AG04450 (cell line): ENCODE data around the gene CIITA. TPM values are rescaled to one million over a fixed set of nuclear protein-coding genes. Genes with fewer than 3 reads are reported as not detected.

ENCODE experiments used
- CTCF ChIA-PET: fragments of 300-600, 350-600 bp; formaldehyde crosslinking; extraction: SDS; loops from one replicate; lab custom pipeline; 2022; ENCODE audit warnings: antibody characterized with exemption, inconsistent platforms; lab: Charles Lee
- POLR2A ChIA-PET: fragments of 350-600 bp; formaldehyde crosslinking; extraction: SDS; loops from one replicate; lab custom pipeline; 2021; ENCODE audit warnings: antibody characterized with exemption, inconsistent platforms; lab: Yijun Ruan, JAX
- DNase-seq: peaks from one replicate; pipeline ENCODE4 v3.0.0-alpha.2; 2011; ENCODE audit warnings: low read depth, low spot score
- H3K27ac ChIP-seq: one replicate; pipeline ENCODE4 v1.5.1; 2012; ENCODE audit warnings: low read depth, low read length, control low read depth
- H3K27me3 ChIP-seq: one replicate; pipeline ENCODE4 v1.6.0; 2012; ENCODE audit warnings: low read length; ENCODE audit not compliant: control insufficient read depth, insufficient read depth
- H3K4me3 ChIP-seq: 2 replicates; pipeline ENCODE4 v1.5.1; 2011; ENCODE audit warnings: mild to moderate bottlenecking, low read depth, low read length, control low read depth
- H3K9me3 ChIP-seq: 2 replicates; pipeline ENCODE4 v1.5.1; 2012; ENCODE audit warnings: low read length; ENCODE audit not compliant: control insufficient read depth, insufficient read depth
- polyA plus RNA-seq: library from polyadenylated mRNA; depleted of rRNA; stranded (reverse); fragments of >200 nt; gene quantifications from 2 replicates; pipeline ENCODE4 v1.2.3, GENCODE V29; 2011
- TF ChIP-seq, protein P1 (sequence below): IDR thresholded peaks from 2 replicates; pipeline ENCODE4 v1.5.1; 2011; ENCODE audit warnings: low read depth, low read length, control low read depth, inconsistent platforms

Gene CIITA
- polyA plus RNA-seq, 1 experiment, result 0.04 TPM

- DNase-seq, result no peak
- Histone ChIP-seq H3K4me3 (no peak overlapping the region), H3K27me3 (peaks cover 12% of the 10 kb centered on the region), H3K9me3 (no peaks in the 10 kb centered on the region), H3K27ac (no peak overlapping the region)
- TF ChIP-seq, protein P1, sequence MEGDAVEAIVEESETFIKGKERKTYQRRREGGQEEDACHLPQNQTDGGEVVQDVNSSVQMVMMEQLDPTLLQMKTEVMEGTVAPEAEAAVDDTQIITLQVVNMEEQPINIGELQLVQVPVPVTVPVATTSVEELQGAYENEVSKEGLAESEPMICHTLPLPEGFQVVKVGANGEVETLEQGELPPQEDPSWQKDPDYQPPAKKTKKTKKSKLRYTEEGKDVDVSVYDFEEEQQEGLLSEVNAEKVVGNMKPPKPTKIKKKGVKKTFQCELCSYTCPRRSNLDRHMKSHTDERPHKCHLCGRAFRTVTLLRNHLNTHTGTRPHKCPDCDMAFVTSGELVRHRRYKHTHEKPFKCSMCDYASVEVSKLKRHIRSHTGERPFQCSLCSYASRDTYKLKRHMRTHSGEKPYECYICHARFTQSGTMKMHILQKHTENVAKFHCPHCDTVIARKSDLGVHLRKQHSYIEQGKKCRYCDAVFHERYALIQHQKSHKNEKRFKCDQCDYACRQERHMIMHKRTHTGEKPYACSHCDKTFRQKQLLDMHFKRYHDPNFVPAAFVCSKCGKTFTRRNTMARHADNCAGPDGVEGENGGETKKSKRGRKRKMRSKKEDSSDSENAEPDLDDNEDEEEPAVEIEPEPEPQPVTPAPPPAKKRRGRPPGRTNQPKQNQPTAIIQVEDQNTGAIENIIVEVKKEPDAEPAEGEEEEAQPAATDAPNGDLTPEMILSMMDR, result no peak
- POLR2A ChIA-PET, result no interaction called here
- CTCF ChIA-PET, result no interaction called here
These were observed 44.8 kb upstream of the CIITA start for GRCh38 chr16:10831894-10832886.

GRCh38 chr16:10833271-10833670, 43.7 kb upstream of the CIITA start:
- Histone ChIP-seq H3K4me3 (no peak overlapping the region), H3K9me3 (no peaks in the 10 kb centered on the region), H3K27ac (no peak overlapping the region), H3K27me3 (peaks cover 12% of the 10 kb centered on the region)
- no peak for DNase-seq
- CTCF ChIA-PET, result interaction anchor here (0.6 kb wide), 1 partner anchor 16 kb away, joined by 3 read pairs; no protein-coding TSS in a partner anchor
- TF ChIP-seq, protein P1, result no peak
- POLR2A ChIA-PET, result no interaction called here

- DNase-seq, result no peak
These were observed 42.9 kb upstream of the CIITA start for GRCh38 chr16:10834130-10834529.

DNA sequence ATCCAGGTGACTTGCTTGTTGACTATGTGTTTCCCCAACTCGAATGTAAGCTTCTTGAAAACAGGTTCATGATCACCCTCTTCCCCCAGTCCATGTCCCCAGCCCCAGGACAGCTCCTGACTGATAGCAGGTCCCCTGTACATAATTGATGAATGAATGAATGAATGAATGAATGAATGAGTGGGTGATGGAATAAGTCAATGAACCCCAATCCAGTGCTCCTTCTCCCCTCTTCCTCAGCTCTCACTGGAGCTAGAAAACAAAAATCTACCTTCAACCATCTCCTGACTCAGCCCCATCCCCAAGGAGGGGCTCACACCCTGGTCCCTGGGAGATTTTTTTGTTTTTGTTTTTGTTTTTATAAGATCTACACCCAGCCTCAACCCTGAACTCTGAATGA, 42.2 kb upstream of the CIITA start:
- H3K27me3 ChIP-seq, result peaks cover 19% of the 10 kb centered on the region
- no peak overlapping the region for H3K27ac ChIP-seq
- CTCF ChIA-PET, result no interaction called here
- H3K9me3 ChIP-seq, result no peaks in the 10 kb centered on the region
- TF ChIP-seq, protein P1, result no peak
- DNase-seq, result no peak
- no peak overlapping the region for H3K4me3 ChIP-seq
- POLR2A ChIA-PET, result no interaction called here

More at GRCh38 chr16:10834130-10834529, 42.9 kb upstream of the CIITA start:
- no peaks in the 10 kb centered on the region for H3K9me3 ChIP-seq
- no peak overlapping the region for H3K4me3 ChIP-seq
- ChIA-PET POLR2A (interaction anchor here (0.8 kb wide), 1 partner anchor 97 kb away, joined by 3 read pairs; no protein-coding TSS in a partner anchor), CTCF (no interaction called here)
- TF ChIP-seq, protein P1, result no peak
- H3K27me3 ChIP-seq, result peaks cover 18% of the 10 kb centered on the region
- no peak overlapping the region for H3K27ac ChIP-seq

DNA sequence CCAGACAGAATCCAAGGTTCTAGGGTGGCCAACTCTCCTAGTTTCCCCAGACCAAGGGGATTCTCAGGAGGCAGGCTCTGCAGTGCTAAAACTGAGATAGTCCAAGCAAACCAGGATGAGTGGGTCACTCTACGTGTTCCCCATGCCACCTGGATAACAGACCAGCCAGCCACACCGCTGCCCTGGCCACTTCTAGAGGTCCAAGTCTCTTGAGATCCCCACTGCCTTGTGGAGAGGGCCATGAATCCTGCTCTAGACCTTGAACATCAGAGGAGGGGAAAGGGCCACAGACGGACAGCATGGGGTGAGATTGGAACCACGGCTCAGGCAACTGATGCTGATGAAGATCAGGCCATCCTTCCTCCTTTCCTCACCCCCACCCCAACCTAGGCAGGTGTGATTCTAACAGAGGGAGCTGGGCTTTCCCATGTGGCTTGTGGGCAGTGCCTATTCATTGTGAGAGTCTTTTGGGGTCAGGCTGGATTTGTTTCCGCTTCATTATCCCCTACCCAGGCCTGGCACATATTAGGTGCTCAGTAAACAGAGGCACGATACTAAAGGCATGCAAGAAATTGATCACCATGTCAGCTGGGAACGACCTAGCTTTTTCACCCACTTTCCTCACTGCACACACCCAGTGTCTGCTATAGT, 41.6 kb upstream of the CIITA start:
- peaks cover 18% of the 10 kb centered on the region for H3K27me3 ChIP-seq
- POLR2A ChIA-PET, result no interaction called here
- CTCF ChIA-PET, result no interaction called here

More for the DNA sequence above, 41.6 kb upstream of the CIITA start:
- no peak for DNase-seq
- TF ChIP-seq, protein P1, result no peak
- no peak overlapping the region for H3K4me3 ChIP-seq
- no peak overlapping the region for H3K27ac ChIP-seq
- H3K9me3 ChIP-seq, result no peaks in the 10 kb centered on the region
